Measurements from ENCODE around the gene UTS2R.
"Not testable (repeated sequence)": the region's sequence is repeated elsewhere in the genome, so short reads cannot be mapped to it uniquely, and the experiment has no call there.

Gene UTS2R

GRCh38 chr17:82355770-82356427 lies 15.7 kb upstream of the UTS2R start:
- DNase-seq, result no peak

- DNase-seq, result no peak
These were observed 14.7 kb upstream of the UTS2R start for GRCh38 chr17:82356845-82357355.

- no peak for DNase-seq
These were observed 14.2 kb upstream of the UTS2R start for GRCh38 chr17:82357394-82357793.

GRCh38 chr17:82358465-82359350 lies 12.9 kb upstream of the UTS2R start, which contains the start of gene TEX19:
Gene TEX19, plus strand, starts transcription at chr17:82359247. Its CDS starts 2,904 bp downstream, at chr17:82362151.
- no peak for DNase-seq

- not testable (repeated sequence) for DNase-seq
These were observed 12.0 kb upstream of the UTS2R start for GRCh38 chr17:82359451-82360074.

GRCh38 chr17:82361885-82362633 lies 9.5 kb upstream of the UTS2R start:
- no peak for DNase-seq

- DNase-seq, result no peak
These were observed 5.8 kb upstream of the UTS2R start for GRCh38 chr17:82365606-82366295.

GRCh38 chr17:82366749-82367148 lies 4.8 kb upstream of the UTS2R start:
- DNase-seq, result no peak

GRCh38 chr17:82367724-82368524 lies 3.6 kb upstream of the UTS2R start:
- DNase-seq, result no peak

GRCh38 chr17:82369211-82369610 lies 2.4 kb upstream of the UTS2R start:
- no peak for DNase-seq

GRCh38 chr17:82370471-82371332 lies 863 bp upstream of the UTS2R start:
- DNase-seq, result no peak

GRCh38 chr17:82372249-82373071 lies 895 bp downstream of the UTS2R start:
- no peak for DNase-seq

- DNase-seq, result not testable (repeated sequence)
These were observed 1.5 kb downstream of the UTS2R start for GRCh38 chr17:82373072-82373452.

GRCh38 chr17:82373731-82374625 lies 2.4 kb downstream of the UTS2R start:
- DNase-seq, result no peak

- no peak for DNase-seq
These were observed 3.2 kb downstream of the UTS2R start for GRCh38 chr17:82374626-82375331.

- DNase-seq, result no peak
These were observed 3.9 kb downstream of the UTS2R start for GRCh38 chr17:82375359-82376041.
